ENCODE data around the gene FYTTD1.

FYTTD1 gene
- long read RNA-seq, full-length matches to known transcripts: 298 of 338 reads
- long read RNA-seq, partial matches to known transcripts: 7 of 338 reads
- long read RNA-seq, other reads (novel, unspliced or antisense): 33 of 338 reads

DNA sequence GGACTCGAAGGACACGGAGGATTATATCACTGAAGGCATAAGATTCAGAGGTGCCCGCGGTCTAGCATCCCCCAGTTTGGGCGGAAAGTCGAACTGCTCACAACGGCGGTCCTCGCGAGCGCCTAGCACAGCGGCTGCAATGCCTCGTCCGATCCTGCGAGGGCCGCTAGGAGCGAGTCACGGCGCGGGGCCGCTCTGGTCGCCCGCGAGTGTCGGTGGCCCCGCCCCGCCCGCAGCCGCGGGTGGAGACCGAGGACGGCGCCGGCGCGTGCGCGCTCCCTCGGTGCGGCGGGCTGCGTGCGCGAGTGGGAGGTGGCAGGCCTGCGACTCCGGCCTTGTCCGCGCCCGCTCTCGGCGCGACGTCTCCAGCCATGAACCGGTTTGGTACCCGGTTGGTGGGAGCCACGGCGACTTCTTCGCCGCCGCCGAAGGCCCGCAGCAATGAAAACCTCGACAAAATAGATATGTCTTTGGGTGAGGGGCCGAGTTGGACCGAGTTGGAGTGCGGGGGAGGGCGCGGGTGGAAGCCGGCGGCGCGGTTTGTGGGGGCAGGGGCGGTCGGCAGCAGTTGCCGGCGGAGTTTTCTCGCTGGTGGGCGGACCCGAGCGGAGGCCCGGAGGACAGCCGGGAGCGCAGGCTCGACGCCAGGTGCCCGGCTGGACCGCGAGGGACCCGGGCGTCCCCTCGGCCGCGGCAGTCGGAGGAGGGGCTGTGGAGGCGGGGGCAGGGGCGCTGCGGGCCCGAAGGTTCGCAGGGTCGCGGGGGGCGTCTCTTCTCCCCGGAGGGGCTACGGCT, at the start of gene FYTTD1:
TSS of gene FYTTD1 (plus strand) at position 283 of the 795 bp plus-strand sequence. CDS start at position 372, 89 bp downstream.
- H3K4me3 ChIP-seq (replicated peaks; ENCODE audit: insufficient read depth, low read length): peak within 1 kb of the TSS; percentile 67
- no peak for TF ChIP-seq POLR2AphosphoS5 (IDR thresholded peaks at IDR 0.05; ENCODE audit: low read depth)
- TF ChIP-seq, protein P1, sequence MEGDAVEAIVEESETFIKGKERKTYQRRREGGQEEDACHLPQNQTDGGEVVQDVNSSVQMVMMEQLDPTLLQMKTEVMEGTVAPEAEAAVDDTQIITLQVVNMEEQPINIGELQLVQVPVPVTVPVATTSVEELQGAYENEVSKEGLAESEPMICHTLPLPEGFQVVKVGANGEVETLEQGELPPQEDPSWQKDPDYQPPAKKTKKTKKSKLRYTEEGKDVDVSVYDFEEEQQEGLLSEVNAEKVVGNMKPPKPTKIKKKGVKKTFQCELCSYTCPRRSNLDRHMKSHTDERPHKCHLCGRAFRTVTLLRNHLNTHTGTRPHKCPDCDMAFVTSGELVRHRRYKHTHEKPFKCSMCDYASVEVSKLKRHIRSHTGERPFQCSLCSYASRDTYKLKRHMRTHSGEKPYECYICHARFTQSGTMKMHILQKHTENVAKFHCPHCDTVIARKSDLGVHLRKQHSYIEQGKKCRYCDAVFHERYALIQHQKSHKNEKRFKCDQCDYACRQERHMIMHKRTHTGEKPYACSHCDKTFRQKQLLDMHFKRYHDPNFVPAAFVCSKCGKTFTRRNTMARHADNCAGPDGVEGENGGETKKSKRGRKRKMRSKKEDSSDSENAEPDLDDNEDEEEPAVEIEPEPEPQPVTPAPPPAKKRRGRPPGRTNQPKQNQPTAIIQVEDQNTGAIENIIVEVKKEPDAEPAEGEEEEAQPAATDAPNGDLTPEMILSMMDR (IDR thresholded peaks at IDR 0.05; ENCODE audit: insufficient read depth, low read length): peak; percentile 16
- peak within 1 kb of the TSS; percentile 67 for H3K27ac ChIP-seq (replicated peaks)
- no peaks in the 10 kb centered on the region for H3K27me3 ChIP-seq (ENCODE audit: insufficient read depth, poor library complexity, severe bottlenecking)
- peak; percentile 57 to 84 for DNase-seq (ENCODE audit: low read depth in 1 of 2, low spot score in 1 of 2)

- TF ChIP-seq GABPA (IDR thresholded peaks at IDR 0.05; ENCODE audit: low read depth): no peak
- TF ChIP-seq, protein P2, sequence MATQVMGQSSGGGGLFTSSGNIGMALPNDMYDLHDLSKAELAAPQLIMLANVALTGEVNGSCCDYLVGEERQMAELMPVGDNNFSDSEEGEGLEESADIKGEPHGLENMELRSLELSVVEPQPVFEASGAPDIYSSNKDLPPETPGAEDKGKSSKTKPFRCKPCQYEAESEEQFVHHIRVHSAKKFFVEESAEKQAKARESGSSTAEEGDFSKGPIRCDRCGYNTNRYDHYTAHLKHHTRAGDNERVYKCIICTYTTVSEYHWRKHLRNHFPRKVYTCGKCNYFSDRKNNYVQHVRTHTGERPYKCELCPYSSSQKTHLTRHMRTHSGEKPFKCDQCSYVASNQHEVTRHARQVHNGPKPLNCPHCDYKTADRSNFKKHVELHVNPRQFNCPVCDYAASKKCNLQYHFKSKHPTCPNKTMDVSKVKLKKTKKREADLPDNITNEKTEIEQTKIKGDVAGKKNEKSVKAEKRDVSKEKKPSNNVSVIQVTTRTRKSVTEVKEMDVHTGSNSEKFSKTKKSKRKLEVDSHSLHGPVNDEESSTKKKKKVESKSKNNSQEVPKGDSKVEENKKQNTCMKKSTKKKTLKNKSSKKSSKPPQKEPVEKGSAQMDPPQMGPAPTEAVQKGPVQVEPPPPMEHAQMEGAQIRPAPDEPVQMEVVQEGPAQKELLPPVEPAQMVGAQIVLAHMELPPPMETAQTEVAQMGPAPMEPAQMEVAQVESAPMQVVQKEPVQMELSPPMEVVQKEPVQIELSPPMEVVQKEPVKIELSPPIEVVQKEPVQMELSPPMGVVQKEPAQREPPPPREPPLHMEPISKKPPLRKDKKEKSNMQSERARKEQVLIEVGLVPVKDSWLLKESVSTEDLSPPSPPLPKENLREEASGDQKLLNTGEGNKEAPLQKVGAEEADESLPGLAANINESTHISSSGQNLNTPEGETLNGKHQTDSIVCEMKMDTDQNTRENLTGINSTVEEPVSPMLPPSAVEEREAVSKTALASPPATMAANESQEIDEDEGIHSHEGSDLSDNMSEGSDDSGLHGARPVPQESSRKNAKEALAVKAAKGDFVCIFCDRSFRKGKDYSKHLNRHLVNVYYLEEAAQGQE (IDR thresholded peaks at IDR 0.05; ENCODE audit: insufficient replicate concordance, low read depth): no peak
- TF ChIP-seq SPI1 (IDR thresholded peaks at IDR 0.05; ENCODE audit: borderline replicate concordance, low read depth): no peak
- no peak for TF ChIP-seq POLR2AphosphoS5 (IDR thresholded peaks at IDR 0.05; ENCODE audit: low read depth)
- TF ChIP-seq, protein P1 (IDR thresholded peaks at IDR 0.05; ENCODE audit: insufficient read depth, low read length): no peak
- no peak for DNase-seq (ENCODE audit: low read depth in 1 of 2, low spot score in 1 of 2)
- H3K4me3 ChIP-seq (replicated peaks; ENCODE audit: insufficient read depth, low read length): no peak overlapping the region
Observed at GRCh38 chr3:197700095-197700494, 49.6 kb upstream of the FYTTD1 start.

GRCh38 chr3:197701841-197702240, 47.8 kb upstream of the FYTTD1 start:
- no peak for DNase-seq (ENCODE audit: low read depth in 1 of 2, low spot score in 1 of 2)
- Histone ChIP-seq H3K27me3 (ENCODE audit: insufficient read depth, poor library complexity, severe bottlenecking) (no peaks in the 10 kb centered on the region), H3K4me3 (replicated peaks; ENCODE audit: insufficient read depth, low read length) (no peak overlapping the region), H3K27ac (replicated peaks) (no peak overlapping the region)
- TF ChIP-seq, protein P2 (IDR thresholded peaks at IDR 0.05; ENCODE audit: insufficient replicate concordance, low read depth): no peak
- TF ChIP-seq GABPA (IDR thresholded peaks at IDR 0.05; ENCODE audit: low read depth) (no peak), POLR2AphosphoS5 (IDR thresholded peaks at IDR 0.05; ENCODE audit: low read depth) (no peak), SPI1 (IDR thresholded peaks at IDR 0.05; ENCODE audit: borderline replicate concordance, low read depth) (no peak)
- TF ChIP-seq, protein P1 (IDR thresholded peaks at IDR 0.05; ENCODE audit: insufficient read depth, low read length): no peak

More at GRCh38 chr3:197700095-197700494, 49.6 kb upstream of the FYTTD1 start:
- Histone ChIP-seq H3K27me3 (ENCODE audit: insufficient read depth, poor library complexity, severe bottlenecking) (no peaks in the 10 kb centered on the region), H3K27ac (replicated peaks) (no peak overlapping the region)
